GM18907 (cell line): Measurements from ENCODE around the gene TNIP1.

Experiments
- ATAC-seq: cut with Tn5 transposase; IDR thresholded peaks from one replicate; pipeline ENCODE4 v1.9.1; 2021; ENCODE audit warnings: mild to moderate bottlenecking, moderate library complexity; ENCODE audit not compliant: unreplicated experiment

Gene TNIP1, protein sequence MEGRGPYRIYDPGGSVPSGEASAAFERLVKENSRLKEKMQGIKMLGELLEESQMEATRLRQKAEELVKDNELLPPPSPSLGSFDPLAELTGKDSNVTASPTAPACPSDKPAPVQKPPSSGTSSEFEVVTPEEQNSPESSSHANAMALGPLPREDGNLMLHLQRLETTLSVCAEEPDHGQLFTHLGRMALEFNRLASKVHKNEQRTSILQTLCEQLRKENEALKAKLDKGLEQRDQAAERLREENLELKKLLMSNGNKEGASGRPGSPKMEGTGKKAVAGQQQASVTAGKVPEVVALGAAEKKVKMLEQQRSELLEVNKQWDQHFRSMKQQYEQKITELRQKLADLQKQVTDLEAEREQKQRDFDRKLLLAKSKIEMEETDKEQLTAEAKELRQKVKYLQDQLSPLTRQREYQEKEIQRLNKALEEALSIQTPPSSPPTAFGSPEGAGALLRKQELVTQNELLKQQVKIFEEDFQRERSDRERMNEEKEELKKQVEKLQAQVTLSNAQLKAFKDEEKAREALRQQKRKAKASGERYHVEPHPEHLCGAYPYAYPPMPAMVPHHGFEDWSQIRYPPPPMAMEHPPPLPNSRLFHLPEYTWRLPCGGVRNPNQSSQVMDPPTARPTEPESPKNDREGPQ

GRCh38 chr5:151080613-151081430, at the start of gene TNIP1:
TSS of gene TNIP1 (minus strand) at chr5:151081034. CDS start at chr5:151065095, 15,939 bp downstream.
- ATAC-seq, result peak; percentile 78

- ATAC-seq, result no peak
Observed at GRCh38 chr5:151130235-151130921, 49.5 kb upstream of the TNIP1 start.

GRCh38 chr5:151128817-151129216, 48.0 kb upstream of the TNIP1 start:
- ATAC-seq, result no peak

GRCh38 chr5:151127926-151128325, 47.1 kb upstream of the TNIP1 start:
- no peak for ATAC-seq

DNA sequence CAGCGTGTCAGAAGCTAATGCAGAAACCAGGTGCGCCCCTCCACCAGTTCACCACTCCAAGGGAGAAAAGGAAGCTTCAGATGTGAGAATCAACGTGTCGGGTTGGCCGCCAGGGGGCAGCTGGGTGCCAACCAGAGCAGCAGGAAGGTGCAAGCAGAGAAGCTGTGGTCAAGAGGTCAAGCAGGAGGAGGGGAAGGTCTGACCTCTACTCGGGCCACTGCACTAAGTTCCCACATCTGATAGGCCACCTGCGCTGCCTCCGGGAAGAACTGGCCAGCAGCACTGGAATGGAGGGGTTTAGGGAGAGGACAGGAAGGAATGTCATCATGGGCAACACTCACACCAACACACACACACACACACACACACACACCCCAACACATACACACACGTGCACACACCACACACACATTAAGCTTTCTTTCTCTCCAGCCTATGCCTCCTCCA, 45.4 kb upstream of the TNIP1 start:
- peak; percentile 35 for ATAC-seq

- ATAC-seq, result no peak
Observed at GRCh38 chr5:151125421-151125820, 44.6 kb upstream of the TNIP1 start.

DNA sequence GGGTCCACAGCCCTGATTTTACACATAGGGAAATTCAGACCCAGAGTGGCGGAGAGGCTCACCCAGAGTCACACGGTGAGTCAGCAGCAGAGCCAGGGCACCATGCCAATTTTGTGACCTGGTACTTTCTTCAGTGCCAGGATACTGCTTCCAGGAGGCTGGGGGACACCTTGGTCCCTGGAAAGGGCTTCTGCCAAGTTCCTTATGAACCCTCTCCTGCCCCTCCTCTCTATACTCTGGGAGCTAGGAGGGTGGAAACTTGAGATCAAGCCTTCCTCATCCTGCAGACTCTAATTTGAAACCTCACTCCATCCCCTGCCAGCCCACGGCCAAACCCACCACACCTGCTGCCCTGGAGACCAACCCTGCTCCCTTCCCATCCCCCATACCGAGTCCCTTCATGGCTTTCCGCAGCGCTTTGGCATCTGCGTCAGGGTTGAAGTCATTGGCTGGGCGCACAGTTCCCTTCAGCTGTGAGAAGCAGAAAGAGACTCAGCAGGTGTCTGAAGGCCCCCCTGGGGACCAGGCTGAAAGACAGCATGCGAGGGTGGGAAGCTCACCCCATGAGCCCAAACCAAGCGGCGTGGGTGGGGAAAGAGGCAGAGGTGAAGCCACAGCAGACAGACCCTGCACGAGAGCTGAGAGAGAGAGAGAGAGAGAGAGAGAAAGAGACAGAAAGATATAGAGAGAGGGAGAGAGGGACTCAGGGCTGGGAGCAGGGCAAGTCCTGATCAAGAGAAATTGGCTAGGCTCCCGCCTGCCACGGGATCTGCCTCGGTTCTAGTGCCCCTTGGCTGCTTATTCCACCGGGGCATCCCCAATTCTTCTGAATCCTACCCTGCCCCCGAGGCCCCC, 43.3 kb upstream of the TNIP1 start:
- peak; percentile 88 for ATAC-seq

DNA sequence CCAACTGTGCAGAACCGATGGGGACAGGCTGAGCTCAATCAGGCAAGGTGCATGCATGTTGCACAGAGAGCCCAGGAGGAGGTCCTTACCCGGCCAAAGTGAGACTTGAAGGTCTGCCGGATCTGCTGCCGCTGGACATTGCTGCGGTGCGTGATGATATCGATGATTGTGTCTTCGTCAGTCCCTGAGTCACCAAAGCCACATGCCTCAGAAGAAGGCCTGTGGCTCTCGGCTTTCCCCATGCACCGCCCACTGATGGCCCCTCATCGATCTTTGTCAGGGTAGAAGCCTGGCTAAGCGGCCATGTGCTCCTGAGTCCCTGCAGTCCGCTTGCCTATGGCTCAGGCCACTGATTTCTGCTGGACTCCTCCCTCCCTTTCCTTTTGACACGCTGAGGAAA, 42.0 kb upstream of the TNIP1 start:
- no peak for ATAC-seq

- ATAC-seq, result no peak
Observed at GRCh38 chr5:151121665-151122064, 40.8 kb upstream of the TNIP1 start.

GRCh38 chr5:151121095-151121494, 40.3 kb upstream of the TNIP1 start:
- no peak for ATAC-seq

GRCh38 chr5:151118913-151119575, 38.2 kb upstream of the TNIP1 start:
- no peak for ATAC-seq

GRCh38 chr5:151115272-151115905, 34.6 kb upstream of the TNIP1 start:
- ATAC-seq, result no peak

GRCh38 chr5:151113651-151114050, 32.8 kb upstream of the TNIP1 start:
- no peak for ATAC-seq

DNA sequence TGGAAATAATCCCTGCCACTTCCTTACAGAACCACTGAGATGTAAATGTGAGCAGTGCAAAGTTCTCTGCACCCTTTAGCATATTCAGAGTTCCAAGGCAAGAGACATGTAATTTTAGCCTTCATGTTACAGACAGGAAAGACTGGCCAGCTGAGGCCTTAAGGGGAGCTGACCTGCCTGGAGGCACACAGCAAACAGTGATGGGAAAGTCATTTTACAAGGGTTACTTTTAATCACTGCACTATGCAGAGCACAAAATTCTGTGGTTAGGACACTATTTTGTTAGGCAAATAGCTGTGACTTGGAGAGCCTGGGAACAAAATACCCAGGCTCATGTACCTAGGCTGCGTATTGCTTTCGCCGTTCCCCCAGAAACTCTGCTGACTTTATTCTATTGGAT, 30.2 kb upstream of the TNIP1 start:
- ATAC-seq, result no peak

DNA sequence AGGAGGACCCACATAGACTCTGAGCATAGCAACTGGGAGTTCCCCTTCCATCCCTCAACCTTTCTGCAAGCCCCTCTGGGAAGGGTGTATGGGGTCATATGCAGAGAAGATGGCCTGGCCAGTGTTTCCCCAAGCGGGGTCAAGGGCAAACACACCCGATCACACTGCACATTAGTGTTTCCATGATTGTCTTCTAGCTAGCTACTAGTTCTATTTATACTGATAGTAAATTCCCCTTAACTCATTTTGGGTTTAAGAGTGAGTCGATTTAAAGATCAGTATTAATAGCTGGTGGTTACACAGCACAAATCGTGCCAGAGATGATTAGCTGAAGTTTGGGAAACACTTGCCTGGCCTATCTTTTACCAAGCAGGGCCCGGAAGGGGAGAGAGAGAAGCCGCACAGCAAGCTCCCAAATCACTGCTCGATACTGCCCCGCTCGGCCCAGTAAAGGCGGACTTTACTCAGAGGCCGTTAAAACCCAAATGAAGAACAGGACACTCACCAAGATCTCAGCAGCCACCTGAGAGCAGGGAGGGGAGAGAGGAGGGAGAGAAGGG, 29.4 kb upstream of the TNIP1 start:
- ATAC-seq, result no peak

GRCh38 chr5:151108566-151108965, 27.7 kb upstream of the TNIP1 start:
- no peak for ATAC-seq

DNA sequence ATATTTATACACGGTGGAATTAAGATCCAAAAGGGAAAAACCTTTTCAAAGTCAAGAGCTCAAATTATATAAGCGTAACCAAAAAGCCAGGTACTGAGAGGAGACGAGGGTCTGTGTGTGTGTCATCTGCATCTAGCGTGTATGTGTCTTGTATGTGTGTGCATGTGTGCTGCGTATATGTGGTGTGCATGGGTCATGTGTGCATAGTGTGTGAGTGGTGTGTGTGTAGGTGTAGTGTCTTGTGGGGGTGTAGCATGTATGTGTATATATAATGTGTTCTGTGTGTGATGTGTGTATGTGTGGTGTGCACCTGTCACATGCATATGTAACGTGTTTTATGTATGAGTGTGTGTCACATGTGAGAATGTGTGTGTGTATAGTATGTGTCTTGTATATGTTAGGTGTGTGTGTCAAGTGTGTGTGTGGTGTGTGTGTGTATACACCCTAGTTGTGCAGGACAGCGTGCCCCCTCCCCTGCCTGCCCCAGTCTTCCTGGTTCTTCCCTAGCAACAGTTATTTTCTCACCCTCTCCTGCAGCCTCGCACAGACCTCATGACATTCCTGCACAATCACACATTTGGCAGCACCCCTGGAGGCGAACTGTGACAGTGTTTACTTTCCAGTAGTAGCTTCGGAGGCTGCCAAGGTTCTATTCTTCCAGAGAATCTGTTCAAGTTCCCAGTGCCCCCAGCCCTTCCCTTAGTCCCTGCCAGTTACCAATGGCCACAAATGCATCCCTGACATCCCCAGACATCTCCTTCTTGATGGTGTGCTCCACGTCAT, 27.1 kb upstream of the TNIP1 start:
- no peak for ATAC-seq

DNA sequence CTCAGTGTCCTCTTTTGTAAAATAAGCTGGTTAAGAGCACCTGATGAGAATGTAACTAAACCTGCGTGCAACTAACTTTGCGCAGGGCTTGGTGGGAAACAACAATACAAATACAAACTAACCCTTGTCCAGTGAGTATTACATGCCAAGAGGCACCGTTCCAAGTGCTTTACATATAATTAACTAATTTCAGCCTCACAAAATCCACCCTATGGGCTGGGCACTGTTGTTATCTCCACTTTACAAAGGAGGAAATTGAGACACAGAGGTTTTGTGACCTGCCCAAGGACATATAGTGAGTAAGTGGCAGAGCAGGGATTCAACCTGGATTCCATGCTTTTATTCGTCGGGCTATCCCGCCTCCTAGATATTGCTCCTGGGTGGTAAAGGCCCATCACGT, 26.2 kb upstream of the TNIP1 start:
- ATAC-seq, result no peak
